ENCODE results near the gene OR10A6. TPM values are rescaled to one million over a fixed set of nuclear protein-coding genes. Genes with fewer than 3 reads are reported as not detected.
A peak's percentile ranks its signal among the peaks of the same experiment; 100 is the strongest.

The OR10A6 gene
- total RNA-seq, 1 donor: under 0.01 TPM

DNA sequence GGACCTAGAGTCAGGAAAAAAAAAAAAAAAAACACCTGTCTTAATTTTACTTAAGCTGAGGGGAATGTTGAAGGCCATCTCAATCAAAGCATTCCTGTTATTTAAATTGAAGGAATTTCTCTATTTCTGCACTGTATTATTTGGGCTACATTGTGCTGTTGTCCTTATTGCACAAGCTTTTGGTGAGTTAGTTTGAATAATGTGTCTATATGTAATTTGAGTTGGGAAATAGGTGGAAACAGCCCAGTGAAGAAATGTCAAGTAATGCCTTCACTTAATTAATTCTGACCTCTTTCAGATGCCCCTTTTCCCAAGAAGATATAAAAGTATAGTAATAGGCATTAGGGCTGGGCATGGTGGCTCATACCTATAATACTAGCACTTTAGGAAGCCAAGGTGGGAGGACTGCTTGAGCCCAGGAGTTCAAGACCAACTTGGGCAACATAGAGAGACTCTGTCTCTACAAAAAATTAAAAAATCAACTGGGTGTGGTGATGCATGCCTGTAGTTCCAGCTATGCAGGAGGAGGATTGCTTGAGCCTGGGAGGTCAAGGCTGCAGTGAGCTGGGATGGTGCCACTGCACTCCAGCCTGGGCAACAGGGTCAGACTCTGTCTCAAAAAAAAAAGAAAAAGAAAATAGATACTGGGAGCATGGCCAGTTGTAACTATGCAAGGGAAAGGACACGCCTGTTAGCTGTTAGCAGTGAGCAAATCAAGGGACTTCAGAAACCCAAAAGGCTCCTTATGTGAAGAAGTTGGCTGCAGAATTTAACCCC lies 34.9 kb downstream of the OR10A6 start:
- no peak for DNase-seq (ENCODE audit: low read depth)
- H3K4me3 ChIP-seq (ENCODE audit: low read depth, low read length): no peak overlapping the region
- TF ChIP-seq CTCF (IDR thresholded peaks at IDR 0.05; ENCODE audit: insufficient read depth, low read depth, low read length): no peak

DNA sequence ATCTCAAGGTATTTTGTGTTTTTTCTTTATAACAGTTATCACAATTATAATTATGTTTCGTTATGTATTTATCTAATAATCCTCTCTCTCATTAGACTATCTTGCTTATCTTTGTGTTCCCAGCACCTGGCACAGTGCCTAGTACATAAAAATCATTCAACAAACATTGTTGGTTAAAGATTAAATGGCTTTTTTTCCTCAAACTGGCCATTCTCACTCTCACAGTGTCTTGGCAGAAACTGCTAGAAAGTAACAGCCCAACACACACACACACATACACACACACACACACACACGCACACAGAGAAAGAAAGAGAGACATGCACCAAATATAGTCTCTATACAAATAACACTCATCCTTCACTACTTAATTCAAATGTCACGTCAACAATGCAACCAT lies 36.8 kb downstream of the OR10A6 start:
- H3K4me3 ChIP-seq (ENCODE audit: low read depth, low read length): no peak overlapping the region
- TF ChIP-seq CTCF (IDR thresholded peaks at IDR 0.05; ENCODE audit: insufficient read depth, low read depth, low read length): no peak
- DNase-seq (ENCODE audit: low read depth): peak; percentile 6

DNA sequence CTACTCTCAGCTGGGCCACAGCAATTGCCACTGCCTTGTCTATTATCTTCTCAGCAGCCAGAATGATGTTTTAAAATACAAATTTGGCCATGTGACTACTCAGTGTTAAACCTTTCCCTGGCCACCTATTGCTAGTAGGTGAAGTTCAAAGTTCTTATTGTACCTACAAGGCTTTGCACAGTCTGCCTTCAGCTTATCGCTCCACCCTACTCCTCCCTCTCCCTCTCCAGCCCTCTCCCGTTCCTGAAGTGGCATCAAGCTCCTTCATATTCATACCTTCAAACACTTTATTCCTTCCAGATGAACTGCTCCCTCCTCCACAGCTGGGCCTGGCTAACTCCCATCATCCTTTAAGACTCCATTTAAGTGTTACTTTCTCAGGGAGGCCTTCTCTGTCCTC lies 37.3 kb downstream of the OR10A6 start:
- no peak for DNase-seq (ENCODE audit: low read depth)
- no peak for TF ChIP-seq CTCF (IDR thresholded peaks at IDR 0.05; ENCODE audit: insufficient read depth, low read depth, low read length)
- H3K4me3 ChIP-seq (ENCODE audit: low read depth, low read length): no peak overlapping the region

DNA sequence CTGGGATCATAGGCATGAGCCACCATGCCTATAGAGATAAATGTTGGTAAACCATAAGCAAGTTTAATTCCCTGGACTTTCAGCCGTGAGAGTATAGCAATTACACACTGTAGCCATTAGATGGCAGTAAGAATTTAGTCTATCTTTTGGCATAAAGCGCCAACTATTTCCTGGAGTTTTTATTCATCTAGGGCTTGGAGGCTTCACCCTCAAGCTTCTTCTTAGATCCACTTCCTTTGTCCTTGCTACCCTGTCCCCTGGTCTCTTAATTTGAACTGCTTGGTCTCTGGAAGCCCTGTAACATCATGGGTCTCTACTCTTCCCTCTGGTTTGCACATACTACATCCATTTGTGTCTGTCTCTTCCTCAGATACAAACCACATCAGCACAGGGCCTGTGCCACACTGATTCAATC lies 38.2 kb downstream of the OR10A6 start:
- peak; percentile 71 for TF ChIP-seq CTCF (IDR thresholded peaks at IDR 0.05; ENCODE audit: insufficient read depth, low read depth, low read length)
- peak; percentile 73 for DNase-seq (ENCODE audit: low read depth)
- H3K4me3 ChIP-seq (ENCODE audit: low read depth, low read length): no peak overlapping the region

DNA sequence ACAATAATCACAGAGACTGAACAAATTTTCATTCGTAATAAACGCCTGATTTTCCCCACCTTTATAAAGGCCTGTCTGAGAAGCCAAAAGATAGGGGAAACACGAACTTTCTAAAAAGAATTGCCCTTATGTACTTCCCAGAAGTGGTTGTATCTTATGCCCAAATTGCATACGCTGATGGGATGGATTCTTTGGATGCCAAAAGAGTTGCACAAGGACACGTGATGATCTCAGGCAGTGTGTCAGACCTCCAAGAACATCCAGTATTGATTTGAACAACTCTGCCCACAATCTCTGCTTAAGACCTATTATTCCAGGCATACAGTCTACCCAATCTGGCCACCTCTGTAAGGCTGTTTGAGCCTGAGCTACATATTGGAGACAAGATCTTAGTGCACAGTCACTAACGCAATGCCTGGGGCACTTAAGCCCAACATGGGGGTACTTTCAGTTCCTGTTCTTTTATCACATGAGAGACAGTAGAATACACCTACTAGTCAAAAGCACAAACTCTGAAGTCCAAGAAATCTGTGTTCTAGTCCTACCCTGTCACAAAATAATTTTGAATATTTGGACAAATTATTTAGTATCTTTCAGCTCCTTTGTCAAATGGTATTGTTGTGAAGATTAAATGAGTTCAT lies 38.9 kb downstream of the OR10A6 start:
- no peak overlapping the region for H3K4me3 ChIP-seq (ENCODE audit: low read depth, low read length)
- peak; percentile 55 for DNase-seq (ENCODE audit: low read depth)
- no peak for TF ChIP-seq CTCF (IDR thresholded peaks at IDR 0.05; ENCODE audit: insufficient read depth, low read depth, low read length)

- TF ChIP-seq CTCF (IDR thresholded peaks at IDR 0.05; ENCODE audit: insufficient read depth, low read depth, low read length): no peak
- no peak overlapping the region for H3K4me3 ChIP-seq (ENCODE audit: low read depth, low read length)
- DNase-seq (ENCODE audit: low read depth): no peak
These were observed 40.5 kb downstream of the OR10A6 start for GRCh38 chr11:7890417-7891172.

Data from fibroblast of villous mesenchyme (primary cell).